HepG2 (cell line): ENCODE results near the gene DYNLL2. TPM values are rescaled to one million over a fixed set of nuclear protein-coding genes. Genes with fewer than 3 reads are reported as not detected.
"Not testable (repeated sequence)": the region's sequence is repeated elsewhere in the genome, so short reads cannot be mapped to it uniquely, and the experiment has no call there.

Experiments used
- ATAC-seq: fragments of 200-7000 bp; cut with Tn5 transposase; 3 replicates; pipeline ENCODE4 v1.9.1; 2020; ENCODE audit warnings: mild to moderate bottlenecking, moderate library complexity
- BruUV-seq: library from RNA; stranded (reverse); fragments of 400-500 nt; replicated peaks from 2 replicates; lab custom pipeline; 2021; lab: Mats Ljungman, UMichigan
- CTCF ChIA-PET: fragments of 300-600 bp; formaldehyde crosslinking; extraction: SDS; loops from one replicate; lab custom pipeline; 2021; ENCODE audit warnings: low total read pairs, inconsistent platforms, low intra/inter-chr PET ratio; lab: Yijun Ruan, JAX
- POLR2A ChIA-PET: fragments of 350-600 bp; sonication (Branson Sonifier 250); formaldehyde crosslinking; loops from one replicate; lab custom pipeline; 2020; ENCODE audit warnings: antibody characterized with exemption, inconsistent platforms; lab: Yijun Ruan, JAX
- DNase-seq: peaks from one replicate; pipeline ENCODE4 v3.0.0-alpha.2; 2015; ENCODE audit warnings: low spot score
- FAIRE-seq: peaks from 3 replicates; lab custom pipeline; 2011; peaks lifted over from hg19 to GRCh38; lab: Jason Lieb, UNC
- H2AFZ ChIP-seq: one replicate; pipeline ENCODE4 v1.6.1; 2011; ENCODE audit warnings: low read length, inconsistent platforms
- H3K27ac ChIP-seq: fragments of 300-600 bp; 3 replicates; pipeline ENCODE4 v1.8.0; 2011; ENCODE audit warnings: mixed run types, mild to moderate bottlenecking, mixed read lengths, low read length, inconsistent platforms; ENCODE audit not compliant: insufficient read depth; ENCODE audit errors: extremely low read length
- H3K27me3 ChIP-seq, 2 experiments: fragments of 200-600 bp in 1 of 2; 2 replicates in 1 of 2; 3 replicates in 1 of 2; pipeline versions ENCODE4 v1.6.0 to v1.8.0; 2011; ENCODE audit warnings: low read length in 2 of 2, mild to moderate bottlenecking in 2 of 2, moderate library complexity in 2 of 2, inconsistent platforms in 1 of 2; ENCODE audit not compliant: insufficient read depth in 2 of 2, control insufficient read depth in 1 of 2
- H3K36me3 ChIP-seq, 2 experiments: fragments of 200-600 bp in 1 of 2; replicated peaks in 1 of 2; 2 replicates in 1 of 2; 3 replicates in 1 of 2; pipeline versions ENCODE4 v1.5.1 to v1.8.0; 2011; ENCODE audit warnings: low read length in 2 of 2, inconsistent platforms in 1 of 2; ENCODE audit not compliant: insufficient read depth in 2 of 2, control insufficient read depth in 1 of 2
- H3K4me1 ChIP-seq: 2 replicates; pipeline ENCODE4 v1.5.1; 2012; ENCODE audit warnings: low read length, inconsistent platforms; ENCODE audit not compliant: insufficient read depth
- H3K4me2 ChIP-seq: 2 replicates; pipeline ENCODE4 v1.6.0; 2011; ENCODE audit warnings: low read depth, low read length, inconsistent platforms
- H3K4me3 ChIP-seq, 3 experiments: fragments of 200-600 bp in 1 of 3; sonication (generic), shearing (Covaris generic) in 1 of 3; replicated peaks in 1 of 3; 2 replicates each; pipeline ENCODE4 v1.5.1; 2011 to 2016; ENCODE audit warnings: low read length in 3 of 3, inconsistent platforms in 2 of 3, low read depth in 2 of 3, mild to moderate bottlenecking in 2 of 3, control low read depth in 1 of 3, mixed read lengths in 1 of 3; ENCODE audit not compliant: insufficient read depth in 1 of 3
- H3K79me2 ChIP-seq: one replicate; pipeline ENCODE4 v1.6.1; 2011; ENCODE audit warnings: low read length, inconsistent platforms; ENCODE audit not compliant: insufficient read depth
- H3K9ac ChIP-seq: 2 replicates; pipeline ENCODE4 v1.6.0; 2011; ENCODE audit warnings: mild to moderate bottlenecking, low read depth, low read length, inconsistent platforms; ENCODE audit not compliant: insufficient read depth
- H3K9me3 ChIP-seq: 2 replicates; pipeline ENCODE4 v1.5.1; 2012; ENCODE audit warnings: mild to moderate bottlenecking, low read length
- H4K20me1 ChIP-seq: 2 replicates; pipeline ENCODE4 v1.6.0; 2011; ENCODE audit warnings: inconsistent platforms, mild to moderate bottlenecking, low read length, moderate library complexity; ENCODE audit not compliant: insufficient read depth
- AKNA ChIP-seq: sonication (generic); formaldehyde crosslinking; IDR thresholded peaks from 2 replicates; pipeline ENCODE4 v1.4.0; 2020; ENCODE audit warnings: missing genetic modification reagents, borderline replicate concordance
- ZNF121 ChIP-seq: sonication (generic); formaldehyde crosslinking; IDR thresholded peaks from 2 replicates; pipeline ENCODE4 v1.5.0; 2020; ENCODE audit warnings: mild to moderate bottlenecking, missing genetic modification reagents
- in situ Hi-C: cut with HindIII; loops from 2 replicates; pipeline ENCODE4 v1.10.0; 2017; ENCODE audit warnings: low pct_unique_long_range_greater_than_20kb; ENCODE audit not compliant: extremely low pct_ligation_motif_present
- intact Hi-C: fragments of 100-400 bp; cut with micrococcal nuclease; formaldehyde crosslinking; loops from one replicate; pipeline ENCODE4 v1.10.0; 2022; ENCODE audit not compliant: unreplicated experiment
- polyA plus RNA-seq, 8 experiments: library from polyadenylated mRNA; depleted of rRNA in 3 of 8; stranded (reverse) in 7 of 8; unstranded in 1 of 8; fragments of >200 nt; fragmentation: Illumina TruSeq in 4 of 8; extraction: Trizol in 4 of 8; gene quantifications; 2 replicates each; pipeline versions ENCODE4 v1.2.1 to v1.2.3, GENCODE V29; 2011 to 2016; ENCODE audit warnings: low read depth in 4 of 8, missing spikeins in 1 of 8, mixed read lengths in 1 of 8; ENCODE audit not compliant: insufficient read depth in 1 of 8
- total RNA-seq, 5 experiments: library from RNA; depleted of rRNA; stranded (reverse); fragments of >200 nt; fragmentation: Illumina TruSeq; extraction: Trizol; gene quantifications; 2 replicates each; pipeline ENCODE4 v1.2.3, GENCODE V29; 2016; ENCODE audit warnings: low read depth in 1 of 5

DYNLL2 gene
- total and polyA plus RNA-seq, 2 of the 13 experiments (the other 11 are each of a cell fraction or from before 2014, with no cell fraction given), result 9.5 to 29.0 TPM

GRCh38 chr17:58100506-58100905 is 17.3 kb downstream of the DYNLL2 start (continued):
- no peak for TF ChIP-seq AKNA (CRISPR knock-in tag)

- H4K20me1 ChIP-seq, H3K9me3 ChIP-seq, CTCF ChIA-PET, in situ Hi-C loops, H3K4me3 ChIP-seq, H3K27me3 ChIP-seq: not testable (repeated sequence)
- peak; percentile 44; the same call in 1 of the 2 replicates for TF ChIP-seq ZNF121 (CRISPR knock-in tag)
- TF ChIP-seq, all 625 proteins: peak for 1; not testable (repeated sequence) for 624
- H2AFZ ChIP-seq, H3K79me2 ChIP-seq, ATAC-seq, H3K4me1 ChIP-seq, H3K4me2 ChIP-seq, intact Hi-C loops, H3K36me3 ChIP-seq, FAIRE-seq, H3K27ac ChIP-seq, DNase-seq, POLR2A ChIA-PET, H3K9ac ChIP-seq, BruUV-seq: not testable (repeated sequence)
These were observed 18.7 kb downstream of the DYNLL2 start for GRCh38 chr17:58101898-58102297.
